HG02588 (cell line): ENCODE data around the gene BACE2.

Source experiments
- ATAC-seq: cut with Tn5 transposase; IDR thresholded peaks from one replicate; pipeline ENCODE4 v1.9.1; 2021; ENCODE audit warnings: mild to moderate bottlenecking, moderate library complexity; ENCODE audit not compliant: unreplicated experiment

The BACE2 gene

GRCh38 chr21:41147979-41148355 lies 20.0 kb upstream of the BACE2 start:
- no peak for ATAC-seq

GRCh38 chr21:41148798-41149197 lies 19.2 kb upstream of the BACE2 start:
- ATAC-seq = no peak

- ATAC-seq = no peak
These were observed 18.8 kb upstream of the BACE2 start for GRCh38 chr21:41149199-41149598.

- no peak for ATAC-seq
These were observed 15.8 kb upstream of the BACE2 start for GRCh38 chr21:41152147-41152546.

GRCh38 chr21:41153443-41153842 lies 14.5 kb upstream of the BACE2 start:
- no peak for ATAC-seq

- ATAC-seq = no peak
These were observed 11.8 kb upstream of the BACE2 start for GRCh38 chr21:41156142-41156541.

- ATAC-seq = no peak
These were observed 9.9 kb upstream of the BACE2 start for GRCh38 chr21:41158026-41158425.

GRCh38 chr21:41160036-41160435 lies 7.9 kb upstream of the BACE2 start:
- ATAC-seq = no peak

- ATAC-seq = no peak
These were observed 6.5 kb upstream of the BACE2 start for GRCh38 chr21:41161428-41161827.

- no peak for ATAC-seq
These were observed 5.9 kb upstream of the BACE2 start for GRCh38 chr21:41162096-41162495.

- no peak for ATAC-seq
These were observed 4.9 kb upstream of the BACE2 start for GRCh38 chr21:41163091-41163490.

- ATAC-seq = no peak
These were observed 3.9 kb upstream of the BACE2 start for GRCh38 chr21:41164052-41164451.

- ATAC-seq = no peak
These were observed 2.8 kb upstream of the BACE2 start for GRCh38 chr21:41164981-41165655.

GRCh38 chr21:41166884-41167283 lies 1.1 kb upstream of the BACE2 start:
- ATAC-seq = no peak

- no peak for ATAC-seq
These were observed 664 bp downstream of the BACE2 start for GRCh38 chr21:41168391-41169257.

- no peak for ATAC-seq
These were observed 1.3 kb downstream of the BACE2 start for GRCh38 chr21:41169258-41169576.

- no peak for ATAC-seq
These were observed 1.7 kb downstream of the BACE2 start for GRCh38 chr21:41169701-41170100.

- no peak for ATAC-seq
These were observed 2.5 kb downstream of the BACE2 start for GRCh38 chr21:41170442-41170841.

GRCh38 chr21:41170859-41171609 lies 3.1 kb downstream of the BACE2 start:
- ATAC-seq = no peak

GRCh38 chr21:41175080-41175479 lies 7.1 kb downstream of the BACE2 start:
- ATAC-seq = no peak

GRCh38 chr21:41176846-41177245 lies 8.9 kb downstream of the BACE2 start:
- ATAC-seq = no peak

- no peak for ATAC-seq
These were observed 12.8 kb downstream of the BACE2 start for GRCh38 chr21:41180752-41181151.
